GM12878 (cell line): ENCODE measurements around the gene FMO3. TPM values are rescaled to one million over a fixed set of nuclear protein-coding genes. Genes with fewer than 3 reads are reported as not detected.

ENCODE experiments used
- ATAC-seq: fragments of 200-7000 bp; cut with Tn5 transposase; 3 replicates; pipeline ENCODE4 v1.9.1; 2020; ENCODE audit warnings: mild to moderate bottlenecking, moderate library complexity
- BruUV-seq: library from RNA; stranded (reverse); fragments of 400-500 nt; replicated peaks from 2 replicates; lab custom pipeline; 2021; lab: Mats Ljungman, UMichigan
- CTCF ChIA-PET: fragments of 300-600 bp; sonication (Branson Sonifier 250); formaldehyde crosslinking; extraction: SDS; loops from one replicate; lab custom pipeline; 2021; ENCODE audit warnings: inconsistent platforms; lab: Yijun Ruan, JAX
- POLR2A ChIA-PET: fragments of 350-600 bp; formaldehyde crosslinking; extraction: SDS; loops from one replicate; lab custom pipeline; 2021; ENCODE audit warnings: inconsistent platforms; lab: Charles Lee
- RAD21 ChIA-PET: fragments of 300-600 bp; sonication (Branson Sonifier 250); formaldehyde crosslinking; loops from one replicate; lab custom pipeline; 2023; ENCODE audit warnings: antibody characterized with exemption; ENCODE audit not compliant: unreplicated experiment; lab: Charles Lee
- SMC1A ChIA-PET: fragments of 300-600 bp; sonication (Branson Sonifier 250); formaldehyde crosslinking; loops from one replicate; lab custom pipeline; 2023; ENCODE audit not compliant: unreplicated experiment, uncharacterized antibody; lab: Charles Lee
- DNase-seq: peaks from one replicate; pipeline ENCODE4 v3.0.0-alpha.2; 2011; ENCODE audit warnings: low read depth, low spot score
- FAIRE-seq: peaks from 3 replicates; lab custom pipeline; 2011; peaks lifted over from hg19 to GRCh38; lab: Jason Lieb, UNC
- H2AFZ ChIP-seq: 2 replicates; pipeline ENCODE4 v1.6.0; 2011; ENCODE audit warnings: low read depth, low read length, control low read depth; ENCODE audit not compliant: control insufficient read depth
- H3K27ac ChIP-seq: 2 replicates; pipeline ENCODE4 v1.5.1; 2011; ENCODE audit warnings: control low read depth; ENCODE audit not compliant: control insufficient read depth, insufficient read depth
- H3K27me3 ChIP-seq, 2 experiments: replicated peaks in 1 of 2; 2 replicates each; pipeline versions ENCODE4 v1.6.0 to v1.6.1; 2011; ENCODE audit warnings: low read length in 1 of 2; ENCODE audit not compliant: control insufficient read depth in 2 of 2, insufficient read depth in 2 of 2
- H3K36me3 ChIP-seq, 2 experiments: 2 replicates each; pipeline ENCODE4 v1.5.1; 2011; ENCODE audit warnings: low read length in 1 of 2; ENCODE audit not compliant: control insufficient read depth in 2 of 2, insufficient read depth in 2 of 2
- H3K4me1 ChIP-seq: 2 replicates; pipeline ENCODE4 v1.6.1; 2011; ENCODE audit warnings: mild to moderate bottlenecking, low read length, moderate library complexity, mixed read lengths; ENCODE audit not compliant: control insufficient read depth, insufficient read depth
- H3K4me2 ChIP-seq: 2 replicates; pipeline ENCODE4 v1.6.0; 2011; ENCODE audit warnings: control low read depth; ENCODE audit not compliant: control insufficient read depth, insufficient read depth
- H3K4me3 ChIP-seq: fragments of 200-600 bp; sonication (generic); 2 replicates; pipeline ENCODE4 v1.5.1; 2016
- H3K79me2 ChIP-seq: 2 replicates; pipeline ENCODE4 v1.6.0; 2011; ENCODE audit warnings: low read length; ENCODE audit not compliant: control insufficient read depth, insufficient read depth
- H3K9ac ChIP-seq: 2 replicates; pipeline ENCODE4 v1.8.0; 2011; ENCODE audit warnings: low read length, control low read depth, mixed read lengths; ENCODE audit not compliant: control insufficient read depth, insufficient read depth
- H3K9me3 ChIP-seq: replicated peaks from 3 replicates; pipeline ENCODE4 v1.5.1; 2011; ENCODE audit warnings: mild to moderate bottlenecking, low read length; ENCODE audit not compliant: control insufficient read depth, insufficient read depth
- H4K20me1 ChIP-seq: 2 replicates; pipeline ENCODE4 v1.6.0; 2011; ENCODE audit not compliant: control insufficient read depth, insufficient read depth
- BCL11A ChIP-seq: IDR thresholded peaks from 2 replicates; pipeline ENCODE4 v1.6.1; 2011; ENCODE audit warnings: low read depth, low read length
- BHLHE40 ChIP-seq, 2 experiments: fragments of 450-650 bp in 1 of 2; IDR thresholded peaks; 2 replicates each; pipeline ENCODE4 v1.6.1; 2011 to 2017; ENCODE audit warnings: low read depth in 2 of 2, borderline replicate concordance in 1 of 2, improper control_type of control experiment in 1 of 2, low read length in 1 of 2, mild to moderate bottlenecking in 1 of 2
- CHD1 ChIP-seq: IDR thresholded peaks from 2 replicates; pipeline ENCODE4 v1.6.1; 2012; ENCODE audit warnings: low read depth, low read length, improper control_type of control experiment
- CTCF ChIP-seq, 3 experiments: IDR thresholded peaks in 2 of 3; conservative IDR thresholded peaks in 1 of 3; 2 replicates each; pipeline ENCODE4 v1.5.1; 2011; ENCODE audit warnings: low read depth in 3 of 3, low read length in 3 of 3, mild to moderate bottlenecking in 3 of 3, control low read depth in 2 of 3, moderate library complexity in 2 of 3, inconsistent platforms in 1 of 3, mixed read lengths in 1 of 3; ENCODE audit not compliant: control insufficient read depth in 2 of 3, insufficient read depth in 1 of 3; ENCODE audit errors: extremely low read depth in 1 of 3
- FOXM1 ChIP-seq: IDR thresholded peaks from 2 replicates; pipeline ENCODE4 v1.6.1; 2012; ENCODE audit warnings: low read depth, mild to moderate bottlenecking, inconsistent platforms, low read length, moderate library complexity
- GATAD2B ChIP-seq: fragments of 450-650 bp; conservative IDR thresholded peaks from 2 replicates; pipeline ENCODE4 v1.6.1; 2017; ENCODE audit warnings: low read depth, mild to moderate bottlenecking, moderate library complexity
- MEF2B ChIP-seq: fragments of 450-650 bp; IDR thresholded peaks from 2 replicates; pipeline ENCODE4 v1.6.1; 2018; ENCODE audit warnings: mild to moderate bottlenecking, moderate library complexity; ENCODE audit not compliant: partially characterized antibody, poor library complexity, severe bottlenecking
- POLR2AphosphoS5 ChIP-seq: IDR thresholded peaks from 2 replicates; pipeline ENCODE4 v1.6.1; 2011; ENCODE audit warnings: mild to moderate bottlenecking, low read length, inconsistent platforms
- RELA ChIP-seq: fragments of 450-650 bp; IDR thresholded peaks from 2 replicates; pipeline ENCODE4 v1.8.0; 2014; ENCODE audit warnings: borderline replicate concordance; ENCODE audit not compliant: partially characterized antibody
- WGBS: methylation state at CpG from one replicate; pipeline ENCODE4 v1.1.6; 2016; ENCODE audit warnings: low lambda C conversion rate; ENCODE audit not compliant: insufficient replicate concordance, insufficient coverage; ENCODE audit errors: missing lambda C conversion rate; 5-methylcytosine and 5-hydroxymethylcytosine counted together
- in situ Hi-C: fragments of 300-500 bp; cut with MboI; formaldehyde crosslinking; loops from 9 replicates; pipeline ENCODE4 v1.14.3; 2018; ENCODE audit warnings: mixed read lengths
- intact Hi-C: fragments of 100-400 bp; cut with micrococcal nuclease; formaldehyde crosslinking; loops from one replicate; pipeline ENCODE4 v1.14.2; 2022; ENCODE audit not compliant: unreplicated experiment
- polyA plus RNA-seq, 11 experiments: library from polyadenylated mRNA; depleted of rRNA in 4 of 11; unstranded in 6 of 11; stranded (reverse) in 5 of 11; fragments of >200 nt; fragmentation: Nextera tagmentation in 4 of 11; fragmentation: Illumina TruSeq in 1 of 11; extraction: Ambion mirVana in 4 of 11; extraction: Trizol in 1 of 11; gene quantifications; 1 replicate in 1 of 11; 2 replicates in 10 of 11; pipeline versions ENCODE4 v1.2.1 to v1.2.3, GENCODE V29; 2011 to 2016; ENCODE audit warnings: inconsistent platforms in 2 of 11, missing spikeins in 2 of 11, low read depth in 1 of 11
- total RNA-seq, 4 experiments: library from RNA; depleted of rRNA in 3 of 4; stranded (reverse); fragments of >200 nt in 3 of 4; fragmentation: Illumina TruSeq in 1 of 4; extraction: Trizol in 1 of 4; gene quantifications; 2 replicates each; pipeline versions ENCODE4 v1.2.1 to v1.2.3, GENCODE V29; 2013 to 2021
- TF ChIP-seq, protein P1 (sequence below): IDR thresholded peaks from 2 replicates; pipeline ENCODE4 v1.6.1; 2012; ENCODE audit warnings: low read length, inconsistent platforms

The FMO3 gene
- total and polyA plus RNA-seq, 10 of the 15 experiments (the other 5 are each of a cell fraction or from before 2014, with no cell fraction given) = 0.08 to 0.10 TPM; not detected in 8

- Histone ChIP-seq H3K27me3 (no peaks in the 10 kb centered on the region), H3K9ac (no peak overlapping the region), H3K9me3 (no peaks in the 10 kb centered on the region), H3K4me2 (no peak overlapping the region), H2AFZ (no peak overlapping the region), H3K27ac (no peak overlapping the region), H3K79me2 (no peaks in the 10 kb centered on the region), H3K4me3 (no peak overlapping the region), H3K4me1 (no peaks in the 10 kb centered on the region), H3K36me3 (no peaks in the 10 kb centered on the region), H4K20me1 (no peaks in the 10 kb centered on the region)
- CTCF ChIA-PET = no interaction called here
- FAIRE-seq (no peak), DNase-seq (no peak), ATAC-seq (no peak)
- POLR2A ChIA-PET = no interaction called here
- RAD21 ChIA-PET = no interaction called here
- 2% methylated on average over 3 of the region's 3 CpGs for WGBS
- no TSS peak for BruUV-seq
- SMC1A ChIA-PET = interaction anchor here (0.6 to 0.7 kb wide), 2 partner anchors 34 to 88 kb away, joined by 4 read pairs; no protein-coding TSS in a partner anchor
- intact Hi-C loops (no loop called here), in situ Hi-C loops (no loop called here)
- TF ChIP-seq MEF2B (no peak), BCL11A (no peak), POLR2AphosphoS5 (no peak), CTCF (IDR thresholded peaks at IDR 0.05 in 2 of 3, conservative IDR thresholded peaks at IDR 0.05 in 1 of 3; ENCODE audit: control insufficient read depth in 2 of 3, extremely low read depth in 1 of 3, insufficient read depth in 1 of 3, low read depth in 3 of 3, low read length in 3 of 3) (no peak), RELA (no peak), CHD1 (no peak), GATAD2B (no peak), BHLHE40 (IDR thresholded peaks at IDR 0.05; ENCODE audit: borderline replicate concordance in 1 of 2, low read depth in 2 of 2, low read length in 1 of 2) (no peak), FOXM1 (no peak)
- TF ChIP-seq, protein P1, sequence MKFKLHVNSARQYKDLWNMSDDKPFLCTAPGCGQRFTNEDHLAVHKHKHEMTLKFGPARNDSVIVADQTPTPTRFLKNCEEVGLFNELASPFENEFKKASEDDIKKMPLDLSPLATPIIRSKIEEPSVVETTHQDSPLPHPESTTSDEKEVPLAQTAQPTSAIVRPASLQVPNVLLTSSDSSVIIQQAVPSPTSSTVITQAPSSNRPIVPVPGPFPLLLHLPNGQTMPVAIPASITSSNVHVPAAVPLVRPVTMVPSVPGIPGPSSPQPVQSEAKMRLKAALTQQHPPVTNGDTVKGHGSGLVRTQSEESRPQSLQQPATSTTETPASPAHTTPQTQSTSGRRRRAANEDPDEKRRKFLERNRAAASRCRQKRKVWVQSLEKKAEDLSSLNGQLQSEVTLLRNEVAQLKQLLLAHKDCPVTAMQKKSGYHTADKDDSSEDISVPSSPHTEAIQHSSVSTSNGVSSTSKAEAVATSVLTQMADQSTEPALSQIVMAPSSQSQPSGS = no peak
These were observed 67.8 kb downstream of the FMO3 start for GRCh38 chr1:171158551-171158950.
